ENCODE measurements around the gene CROCC.

- TF ChIP-seq RAD21 (IDR thresholded peaks at IDR 0.05; ENCODE audit: low read length) (no peak), EZH2phosphoT487 (IDR thresholded peaks at IDR 0.05; ENCODE audit: borderline replicate concordance, low read depth) (no peak), CTCF (IDR thresholded peaks at IDR 0.05) (no peak)
Observed at GRCh38 chr1:16922466-16922865, 735 bp downstream of the CROCC start.
